ENCODE results near the gene IL17RE.

GRCh38 chr3:9914559-9915253, 12.1 kb downstream of the IL17RE start:
- TF ChIP-seq ZFP41 (tag by site-specific recombination; IDR thresholded peaks at IDR 0.05; ENCODE audit: borderline replicate concordance) (no peak), SCRT2 (tag by site-specific recombination; IDR thresholded peaks at IDR 0.05) (no peak), ZNF701 (tag by site-specific recombination; IDR thresholded peaks at IDR 0.05) (no peak), KLF7 (tag by site-specific recombination; IDR thresholded peaks at IDR 0.05; ENCODE audit: borderline replicate concordance) (no peak)
